GM23338 (cell line): ENCODE data around the gene SOX11. TPM values are rescaled to one million over a fixed set of nuclear protein-coding genes. Genes with fewer than 3 reads are reported as not detected.

ENCODE experiments used
- ATAC-seq: fragments of 200-7000 bp; cut with Tn5 transposase; 3 replicates; pipeline ENCODE4 v1.9.1; 2020
- DNase-seq: peaks from one replicate; pipeline ENCODE4 v3.0.0-alpha.2; 2015; ENCODE audit warnings: low spot score
- H2AFZ ChIP-seq: fragments of 200-600 bp; sonication (generic); 2 replicates; pipeline ENCODE4 v1.8.0; 2016; ENCODE audit warnings: antibody characterized with exemption, mild to moderate bottlenecking, moderate library complexity
- H3F3A ChIP-seq: fragments of 200-600 bp; sonication (generic); replicated peaks from 2 replicates; pipeline ENCODE4 v1.8.0; 2017; ENCODE audit warnings: antibody characterized with exemption, mixed run types, low read depth
- H3K27ac ChIP-seq: fragments of 200-600 bp; sonication (generic); 2 replicates; pipeline ENCODE4 v1.6.1; 2016; ENCODE audit warnings: low read depth
- H3K27me3 ChIP-seq: fragments of 200-600 bp; sonication (generic); 2 replicates; pipeline ENCODE4 v1.8.0; 2016; ENCODE audit warnings: mild to moderate bottlenecking, mixed run types, moderate library complexity; ENCODE audit not compliant: insufficient read depth
- H3K36me3 ChIP-seq: fragments of 200-600 bp; sonication (generic); 2 replicates; pipeline ENCODE4 v1.8.0; 2016; ENCODE audit warnings: mild to moderate bottlenecking; ENCODE audit not compliant: insufficient read depth
- H3K4me1 ChIP-seq: fragments of 200-600 bp; sonication (generic); 2 replicates; pipeline ENCODE4 v1.8.0; 2016; ENCODE audit warnings: mild to moderate bottlenecking, moderate library complexity; ENCODE audit not compliant: insufficient read depth
- H3K4me2 ChIP-seq: fragments of 200-600 bp; sonication (generic); 2 replicates; pipeline ENCODE4 v1.7.1; 2017; ENCODE audit warnings: mixed run types
- H3K4me3 ChIP-seq: fragments of 200-600 bp; sonication (generic); 2 replicates; pipeline ENCODE4 v1.6.1; 2016; ENCODE audit warnings: mixed run types
- H3K79me2 ChIP-seq: fragments of 200-600 bp; sonication (generic); replicated peaks from 2 replicates; pipeline ENCODE4 v1.8.0; 2017; ENCODE audit warnings: mild to moderate bottlenecking; ENCODE audit not compliant: insufficient read depth
- H3K9me2 ChIP-seq: fragments of 200-600 bp; sonication (generic); 2 replicates; pipeline ENCODE4 v1.8.0; 2017; ENCODE audit not compliant: insufficient read depth
- H4K20me1 ChIP-seq: fragments of 200-600 bp; sonication (generic); replicated peaks from 2 replicates; pipeline ENCODE4 v1.8.0; 2017; ENCODE audit warnings: mild to moderate bottlenecking; ENCODE audit not compliant: insufficient read depth
- H3K27ac Mint-ChIP-seq: 2 replicates; pipeline ENCODE4 v1.8.0; 2020; ENCODE audit warnings: inconsistent platforms, mild to moderate bottlenecking, moderate library complexity, mixed read lengths
- H3K27me3 Mint-ChIP-seq: 3 replicates; pipeline ENCODE4 v1.8.0; 2022; ENCODE audit warnings: low read depth, mild to moderate bottlenecking, moderate library complexity, mixed read lengths, inconsistent platforms; ENCODE audit not compliant: insufficient read depth, poor library complexity
- H3K36me3 Mint-ChIP-seq: 3 replicates; pipeline ENCODE4 v1.8.0; 2021; ENCODE audit warnings: low read depth, mild to moderate bottlenecking, inconsistent platforms, moderate library complexity, mixed read lengths
- H3K4me1 Mint-ChIP-seq: 3 replicates; pipeline ENCODE4 v1.8.0; 2020; ENCODE audit warnings: mild to moderate bottlenecking, inconsistent platforms, mixed read lengths
- H3K4me3 Mint-ChIP-seq: 3 replicates; pipeline ENCODE4 v1.8.0; 2021; ENCODE audit warnings: moderate library complexity, mild to moderate bottlenecking, inconsistent platforms, mixed read lengths
- H3K9me3 Mint-ChIP-seq: 3 replicates; pipeline ENCODE4 v1.8.0; 2020; ENCODE audit warnings: moderate library complexity, mild to moderate bottlenecking, inconsistent platforms, mixed read lengths
- EZH2phosphoT487 ChIP-seq: fragments of 200-600 bp; sonication (generic); IDR thresholded peaks from one replicate; pipeline ENCODE4 v1.8.1; 2018; ENCODE audit warnings: antibody characterized with exemption; ENCODE audit not compliant: unreplicated experiment
- STAT1 ChIP-seq: IDR thresholded peaks from one replicate; pipeline ENCODE4 v1.6.1; 2016; ENCODE audit warnings: antibody characterized with exemption; ENCODE audit not compliant: unreplicated experiment
- ZNF114 ChIP-seq: fragments of 250-450 bp; sonication (Bioruptor Pico); IDR thresholded peaks from 2 replicates; pipeline ENCODE4 v1.5.0; 2020; ENCODE audit warnings: mild to moderate bottlenecking, moderate library complexity
- polyA plus RNA-seq: library from polyadenylated mRNA; unstranded; fragments of >200 nt; fragmentation: Nextera tagmentation; extraction: Ambion mirVana; gene quantifications from 2 replicates; pipeline ENCODE4 v1.2.1, GENCODE V29; 2016
- total RNA-seq: library from RNA; depleted of rRNA; stranded (reverse); fragments of >200 nt; shearing (Covaris generic); gene quantifications from 2 replicates; pipeline ENCODE4 v1.2.3, GENCODE V29; 2014
- TF ChIP-seq, protein P1 (sequence below): IDR thresholded peaks from 2 replicates; pipeline ENCODE4 v1.6.1; 2016; ENCODE audit warnings: antibody characterized with exemption
- TF ChIP-seq, protein P2 (sequence below): IDR thresholded peaks from one replicate; pipeline ENCODE4 v1.6.1; 2018; ENCODE audit warnings: antibody characterized with exemption; ENCODE audit not compliant: unreplicated experiment
- TF ChIP-seq, protein P3 (sequence below): fragments of 250-450 bp; sonication (Bioruptor Pico); IDR thresholded peaks from 2 replicates; pipeline ENCODE4 v1.5.0; 2020; ENCODE audit warnings: mild to moderate bottlenecking, moderate library complexity

The SOX11 gene
- total and polyA plus RNA-seq, 2 experiments from 2014 or later = 26.5 to 33.2 TPM

DNA sequence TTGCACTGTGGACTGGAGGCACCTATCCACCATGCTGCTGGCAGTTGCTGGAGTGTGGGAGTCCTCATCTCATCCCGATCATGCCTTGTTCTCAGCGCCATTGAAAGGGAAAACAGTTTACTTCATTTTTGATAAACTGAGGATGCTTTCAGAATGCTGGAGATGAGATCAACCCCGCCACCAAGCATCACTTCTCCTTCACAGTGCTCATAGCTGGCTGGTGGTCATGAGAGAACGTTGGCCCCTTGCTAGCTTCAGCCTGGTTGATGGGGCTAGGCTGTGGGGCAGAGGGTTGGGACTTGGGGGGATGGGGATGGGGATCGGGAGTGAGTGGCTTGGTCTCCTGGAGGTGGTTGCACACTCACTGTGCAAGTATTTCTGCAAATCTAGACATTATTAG is 30.1 kb downstream of the SOX11 start (continued):
- no peak for TF ChIP-seq ZNF114 (CRISPR knock-in tag)
- no peak for TF ChIP-seq EZH2phosphoT487
- TF ChIP-seq, protein P1, sequence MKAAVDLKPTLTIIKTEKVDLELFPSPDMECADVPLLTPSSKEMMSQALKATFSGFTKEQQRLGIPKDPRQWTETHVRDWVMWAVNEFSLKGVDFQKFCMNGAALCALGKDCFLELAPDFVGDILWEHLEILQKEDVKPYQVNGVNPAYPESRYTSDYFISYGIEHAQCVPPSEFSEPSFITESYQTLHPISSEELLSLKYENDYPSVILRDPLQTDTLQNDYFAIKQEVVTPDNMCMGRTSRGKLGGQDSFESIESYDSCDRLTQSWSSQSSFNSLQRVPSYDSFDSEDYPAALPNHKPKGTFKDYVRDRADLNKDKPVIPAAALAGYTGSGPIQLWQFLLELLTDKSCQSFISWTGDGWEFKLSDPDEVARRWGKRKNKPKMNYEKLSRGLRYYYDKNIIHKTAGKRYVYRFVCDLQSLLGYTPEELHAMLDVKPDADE = no peak
- TF ChIP-seq, protein P2, sequence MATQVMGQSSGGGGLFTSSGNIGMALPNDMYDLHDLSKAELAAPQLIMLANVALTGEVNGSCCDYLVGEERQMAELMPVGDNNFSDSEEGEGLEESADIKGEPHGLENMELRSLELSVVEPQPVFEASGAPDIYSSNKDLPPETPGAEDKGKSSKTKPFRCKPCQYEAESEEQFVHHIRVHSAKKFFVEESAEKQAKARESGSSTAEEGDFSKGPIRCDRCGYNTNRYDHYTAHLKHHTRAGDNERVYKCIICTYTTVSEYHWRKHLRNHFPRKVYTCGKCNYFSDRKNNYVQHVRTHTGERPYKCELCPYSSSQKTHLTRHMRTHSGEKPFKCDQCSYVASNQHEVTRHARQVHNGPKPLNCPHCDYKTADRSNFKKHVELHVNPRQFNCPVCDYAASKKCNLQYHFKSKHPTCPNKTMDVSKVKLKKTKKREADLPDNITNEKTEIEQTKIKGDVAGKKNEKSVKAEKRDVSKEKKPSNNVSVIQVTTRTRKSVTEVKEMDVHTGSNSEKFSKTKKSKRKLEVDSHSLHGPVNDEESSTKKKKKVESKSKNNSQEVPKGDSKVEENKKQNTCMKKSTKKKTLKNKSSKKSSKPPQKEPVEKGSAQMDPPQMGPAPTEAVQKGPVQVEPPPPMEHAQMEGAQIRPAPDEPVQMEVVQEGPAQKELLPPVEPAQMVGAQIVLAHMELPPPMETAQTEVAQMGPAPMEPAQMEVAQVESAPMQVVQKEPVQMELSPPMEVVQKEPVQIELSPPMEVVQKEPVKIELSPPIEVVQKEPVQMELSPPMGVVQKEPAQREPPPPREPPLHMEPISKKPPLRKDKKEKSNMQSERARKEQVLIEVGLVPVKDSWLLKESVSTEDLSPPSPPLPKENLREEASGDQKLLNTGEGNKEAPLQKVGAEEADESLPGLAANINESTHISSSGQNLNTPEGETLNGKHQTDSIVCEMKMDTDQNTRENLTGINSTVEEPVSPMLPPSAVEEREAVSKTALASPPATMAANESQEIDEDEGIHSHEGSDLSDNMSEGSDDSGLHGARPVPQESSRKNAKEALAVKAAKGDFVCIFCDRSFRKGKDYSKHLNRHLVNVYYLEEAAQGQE = no peak

DNA sequence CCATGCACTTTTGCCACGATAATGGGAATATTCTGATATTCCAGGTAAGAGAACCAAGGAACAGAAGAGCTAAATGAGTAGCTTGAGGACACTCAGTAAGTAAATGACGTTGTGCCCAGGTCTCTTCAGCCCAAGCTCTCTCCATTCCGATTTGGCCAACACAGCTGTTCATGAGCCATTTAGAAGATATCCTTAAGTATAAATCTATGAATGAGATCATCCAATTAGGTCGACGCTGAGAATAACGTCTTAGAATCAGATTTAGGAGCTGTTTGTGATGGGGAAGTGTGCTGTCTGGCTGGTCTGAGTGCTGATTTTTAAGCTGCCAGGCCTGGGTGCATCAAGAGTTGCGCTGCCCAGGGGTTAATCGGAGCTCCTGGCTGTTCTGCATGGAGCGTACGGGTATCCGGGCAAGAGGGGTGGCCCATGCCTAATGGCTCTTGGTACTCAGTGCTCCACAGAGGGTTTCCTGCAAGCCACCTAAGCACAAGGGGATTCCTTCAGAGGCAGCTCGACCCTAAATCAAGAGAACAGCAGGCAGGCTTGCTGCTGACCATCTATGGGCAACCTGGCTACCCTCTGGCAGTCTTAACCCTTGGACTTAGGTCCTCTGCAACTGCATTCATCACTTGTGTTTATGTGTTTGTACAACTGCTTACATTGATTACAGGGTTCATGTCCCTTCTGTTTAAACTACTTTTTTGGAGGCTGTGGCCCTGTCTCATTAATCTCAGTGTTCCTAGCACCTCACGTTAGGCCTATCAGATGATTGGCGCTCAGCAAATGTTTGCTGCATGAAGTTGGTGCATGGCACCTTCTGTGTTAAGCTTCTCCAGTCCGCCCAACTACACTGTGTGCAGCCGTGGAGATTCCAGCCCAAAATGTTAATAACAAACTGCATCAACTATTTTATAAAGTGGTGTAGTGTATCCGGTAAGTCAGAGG is 31.9 kb downstream of the SOX11 start:
- no peaks in the 10 kb centered on the region for H4K20me1 ChIP-seq
- no peak overlapping the region for H3K4me2 ChIP-seq
- Mint-ChIP-seq H3K4me1 (peaks cover 35% of the 10 kb centered on the region), H3K36me3 (peaks cover 6% of the 10 kb centered on the region), H3K27me3 (peaks cover 2% of the 10 kb centered on the region), H3K9me3 (peaks cover 9% of the 10 kb centered on the region; the same call in 2 of the 3 replicates), H3K4me3 (no peak overlapping the region), H3K27ac (no peak overlapping the region)
- H3K79me2 ChIP-seq = no peaks in the 10 kb centered on the region
- 0 out of 2 replicates have a peak, but pooled peaks cover 5% of the 10 kb centered on the region for H3F3A ChIP-seq
- H2AFZ ChIP-seq = no peak overlapping the region
- no peaks in the 10 kb centered on the region for H3K36me3 ChIP-seq
- no peak overlapping the region for H3K4me3 ChIP-seq
- no peak overlapping the region for H3K27ac ChIP-seq
- ATAC-seq (no peak), DNase-seq (no peak)
- H3K4me1 ChIP-seq = peaks cover 6% of the 10 kb centered on the region
- H3K27me3 ChIP-seq = no peaks in the 10 kb centered on the region
- H3K9me2 ChIP-seq = no peaks in the 10 kb centered on the region; the same call in 1 of the 2 replicates
- no peak for TF ChIP-seq STAT1
- TF ChIP-seq, protein P2 = no peak
- TF ChIP-seq, protein P3, sequence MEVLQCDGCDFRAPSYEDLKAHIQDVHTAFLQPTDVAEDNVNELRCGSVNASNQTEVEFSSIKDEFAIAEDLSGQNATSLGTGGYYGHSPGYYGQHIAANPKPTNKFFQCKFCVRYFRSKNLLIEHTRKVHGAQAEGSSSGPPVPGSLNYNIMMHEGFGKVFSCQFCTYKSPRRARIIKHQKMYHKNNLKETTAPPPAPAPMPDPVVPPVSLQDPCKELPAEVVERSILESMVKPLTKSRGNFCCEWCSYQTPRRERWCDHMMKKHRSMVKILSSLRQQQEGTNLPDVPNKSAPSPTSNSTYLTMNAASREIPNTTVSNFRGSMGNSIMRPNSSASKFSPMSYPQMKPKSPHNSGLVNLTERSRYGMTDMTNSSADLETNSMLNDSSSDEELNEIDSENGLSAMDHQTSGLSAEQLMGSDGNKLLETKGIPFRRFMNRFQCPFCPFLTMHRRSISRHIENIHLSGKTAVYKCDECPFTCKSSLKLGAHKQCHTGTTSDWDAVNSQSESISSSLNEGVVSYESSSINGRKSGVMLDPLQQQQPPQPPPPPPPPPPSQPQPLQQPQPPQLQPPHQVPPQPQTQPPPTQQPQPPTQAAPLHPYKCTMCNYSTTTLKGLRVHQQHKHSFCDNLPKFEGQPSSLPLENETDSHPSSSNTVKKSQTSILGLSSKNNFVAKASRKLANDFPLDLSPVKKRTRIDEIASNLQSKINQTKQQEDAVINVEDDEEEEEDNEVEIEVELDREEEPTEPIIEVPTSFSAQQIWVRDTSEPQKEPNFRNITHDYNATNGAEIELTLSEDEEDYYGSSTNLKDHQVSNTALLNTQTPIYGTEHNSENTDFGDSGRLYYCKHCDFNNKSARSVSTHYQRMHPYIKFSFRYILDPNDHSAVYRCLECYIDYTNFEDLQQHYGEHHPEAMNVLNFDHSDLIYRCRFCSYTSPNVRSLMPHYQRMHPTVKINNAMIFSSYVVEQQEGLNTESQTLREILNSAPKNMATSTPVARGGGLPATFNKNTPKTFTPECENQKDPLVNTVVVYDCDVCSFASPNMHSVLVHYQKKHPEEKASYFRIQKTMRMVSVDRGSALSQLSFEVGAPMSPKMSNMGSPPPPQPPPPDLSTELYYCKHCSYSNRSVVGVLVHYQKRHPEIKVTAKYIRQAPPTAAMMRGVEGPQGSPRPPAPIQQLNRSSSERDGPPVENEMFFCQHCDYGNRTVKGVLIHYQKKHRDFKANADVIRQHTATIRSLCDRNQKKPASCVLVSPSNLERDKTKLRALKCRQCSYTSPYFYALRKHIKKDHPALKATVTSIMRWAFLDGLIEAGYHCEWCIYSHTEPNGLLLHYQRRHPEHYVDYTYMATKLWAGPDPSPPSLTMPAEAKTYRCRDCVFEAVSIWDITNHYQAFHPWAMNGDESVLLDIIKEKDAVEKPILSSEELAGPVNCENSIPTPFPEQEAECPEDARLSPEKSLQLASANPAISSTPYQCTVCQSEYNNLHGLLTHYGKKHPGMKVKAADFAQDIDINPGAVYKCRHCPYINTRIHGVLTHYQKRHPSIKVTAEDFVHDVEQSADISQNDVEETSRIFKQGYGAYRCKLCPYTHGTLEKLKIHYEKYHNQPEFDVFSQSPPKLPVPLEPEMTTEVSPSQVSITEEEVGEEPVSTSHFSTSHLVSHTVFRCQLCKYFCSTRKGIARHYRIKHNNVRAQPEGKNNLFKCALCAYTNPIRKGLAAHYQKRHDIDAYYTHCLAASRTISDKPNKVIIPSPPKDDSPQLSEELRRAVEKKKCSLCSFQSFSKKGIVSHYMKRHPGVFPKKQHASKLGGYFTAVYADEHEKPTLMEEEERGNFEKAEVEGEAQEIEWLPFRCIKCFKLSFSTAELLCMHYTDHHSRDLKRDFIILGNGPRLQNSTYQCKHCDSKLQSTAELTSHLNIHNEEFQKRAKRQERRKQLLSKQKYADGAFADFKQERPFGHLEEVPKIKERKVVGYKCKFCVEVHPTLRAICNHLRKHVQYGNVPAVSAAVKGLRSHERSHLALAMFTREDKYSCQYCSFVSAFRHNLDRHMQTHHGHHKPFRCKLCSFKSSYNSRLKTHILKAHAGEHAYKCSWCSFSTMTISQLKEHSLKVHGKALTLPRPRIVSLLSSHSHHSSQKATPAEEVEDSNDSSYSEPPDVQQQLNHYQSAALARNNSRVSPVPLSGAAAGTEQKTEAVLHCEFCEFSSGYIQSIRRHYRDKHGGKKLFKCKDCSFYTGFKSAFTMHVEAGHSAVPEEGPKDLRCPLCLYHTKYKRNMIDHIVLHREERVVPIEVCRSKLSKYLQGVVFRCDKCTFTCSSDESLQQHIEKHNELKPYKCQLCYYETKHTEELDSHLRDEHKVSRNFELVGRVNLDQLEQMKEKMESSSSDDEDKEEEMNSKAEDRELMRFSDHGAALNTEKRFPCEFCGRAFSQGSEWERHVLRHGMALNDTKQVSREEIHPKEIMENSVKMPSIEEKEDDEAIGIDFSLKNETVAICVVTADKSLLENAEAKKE = no peak
- TF ChIP-seq, protein P1 = no peak
